Measurements from ENCODE around the gene HPCAL4. TPM values are rescaled to one million over a fixed set of nuclear protein-coding genes. Genes with fewer than 3 reads are reported as not detected.

The HPCAL4 gene
- total RNA-seq, 2 donors from 2014 or later, result not detected

DNA sequence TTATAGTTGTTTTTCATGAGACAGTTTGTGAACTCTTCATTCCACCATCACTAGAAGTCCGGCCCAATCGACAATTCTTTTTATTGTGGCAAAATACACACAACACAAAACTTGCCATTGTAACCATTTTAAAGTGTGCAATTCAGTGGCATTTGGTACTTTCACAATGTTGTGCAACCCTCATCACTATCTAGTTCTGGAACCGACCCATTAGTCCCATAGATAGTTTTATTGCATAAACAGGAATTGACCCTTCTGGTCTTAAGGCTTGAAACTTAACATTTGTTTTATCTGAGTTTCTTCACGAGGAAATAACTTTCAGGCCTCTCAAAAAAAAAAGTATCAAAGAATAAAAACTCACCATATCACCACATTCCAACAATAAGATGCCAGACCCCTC is 38.6 kb upstream of the HPCAL4 start:
- no peaks in the 10 kb centered on the region for H3K36me3 ChIP-seq (ENCODE audit: control insufficient read depth, insufficient read depth, low read length)
- H3K4me1 ChIP-seq (ENCODE audit: control insufficient read depth, insufficient read depth, low read length), result no peaks in the 10 kb centered on the region
- WGBS, 2 experiments (ENCODE audit: insufficient coverage in 1 of 2, insufficient read length in 1 of 2), result 44 to 53% methylated on average over 3 of the region's 4 CpGs
- H3K4me3 ChIP-seq (ENCODE audit: low read length), result no peak overlapping the region
- no peak for DNase-seq
- H3K27ac ChIP-seq (ENCODE audit: low read depth, low read length), result no peak overlapping the region
- TF ChIP-seq, protein P1, sequence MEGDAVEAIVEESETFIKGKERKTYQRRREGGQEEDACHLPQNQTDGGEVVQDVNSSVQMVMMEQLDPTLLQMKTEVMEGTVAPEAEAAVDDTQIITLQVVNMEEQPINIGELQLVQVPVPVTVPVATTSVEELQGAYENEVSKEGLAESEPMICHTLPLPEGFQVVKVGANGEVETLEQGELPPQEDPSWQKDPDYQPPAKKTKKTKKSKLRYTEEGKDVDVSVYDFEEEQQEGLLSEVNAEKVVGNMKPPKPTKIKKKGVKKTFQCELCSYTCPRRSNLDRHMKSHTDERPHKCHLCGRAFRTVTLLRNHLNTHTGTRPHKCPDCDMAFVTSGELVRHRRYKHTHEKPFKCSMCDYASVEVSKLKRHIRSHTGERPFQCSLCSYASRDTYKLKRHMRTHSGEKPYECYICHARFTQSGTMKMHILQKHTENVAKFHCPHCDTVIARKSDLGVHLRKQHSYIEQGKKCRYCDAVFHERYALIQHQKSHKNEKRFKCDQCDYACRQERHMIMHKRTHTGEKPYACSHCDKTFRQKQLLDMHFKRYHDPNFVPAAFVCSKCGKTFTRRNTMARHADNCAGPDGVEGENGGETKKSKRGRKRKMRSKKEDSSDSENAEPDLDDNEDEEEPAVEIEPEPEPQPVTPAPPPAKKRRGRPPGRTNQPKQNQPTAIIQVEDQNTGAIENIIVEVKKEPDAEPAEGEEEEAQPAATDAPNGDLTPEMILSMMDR (conservative IDR thresholded peaks at IDR 0.05), result no peak
- H3K4me1 Mint-ChIP-seq, result no peaks in the 10 kb centered on the region
- H3K27me3 ChIP-seq (ENCODE audit: control insufficient read depth, insufficient read depth, low read length, poor library complexity, severe bottlenecking), result peaks cover 100% of the 10 kb centered on the region
- H3K27ac Mint-ChIP-seq, result no peak overlapping the region
- H3K9ac ChIP-seq (ENCODE audit: extremely low read depth, low read length, poor library complexity, severe bottlenecking), result no peak overlapping the region
- no peaks in the 10 kb centered on the region for H3K9me3 ChIP-seq (ENCODE audit: control insufficient read depth, low read length)
- no peak overlapping the region for H3K4me3 Mint-ChIP-seq
- no peaks in the 10 kb centered on the region for H3K9me3 Mint-ChIP-seq
- H3K36me3 Mint-ChIP-seq (ENCODE audit: low read depth), result no peaks in the 10 kb centered on the region
- peaks cover 100% of the 10 kb centered on the region for H3K27me3 Mint-ChIP-seq (ENCODE audit: insufficient read depth)

DNA sequence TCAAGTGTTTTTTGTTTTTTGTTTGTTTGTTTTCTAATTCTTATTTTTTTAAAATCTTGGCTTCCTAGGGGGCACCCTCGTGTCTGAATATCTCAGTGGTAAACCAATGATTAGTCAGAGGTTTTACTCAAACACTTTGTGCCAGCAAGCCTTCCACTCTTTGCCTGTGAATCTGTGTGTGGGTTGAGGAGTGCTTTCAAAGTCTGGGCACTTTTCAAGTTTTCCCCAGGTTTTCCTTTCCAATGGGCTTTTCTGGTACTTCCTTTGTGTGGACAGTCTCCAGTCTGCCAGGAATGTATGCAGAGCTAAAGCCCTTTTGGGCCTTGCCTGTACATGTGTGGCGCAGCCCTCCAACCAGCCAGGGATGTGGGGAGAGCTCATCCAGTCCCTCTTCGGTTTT is 37.8 kb upstream of the HPCAL4 start:
- Histone ChIP-seq H3K4me1 (ENCODE audit: control insufficient read depth, insufficient read depth, low read length) (no peaks in the 10 kb centered on the region), H3K9ac (ENCODE audit: extremely low read depth, low read length, poor library complexity, severe bottlenecking) (no peak overlapping the region), H3K27ac (ENCODE audit: low read depth, low read length) (no peak overlapping the region), H3K4me3 (ENCODE audit: low read length) (no peak overlapping the region), H3K27me3 (ENCODE audit: control insufficient read depth, insufficient read depth, low read length, poor library complexity, severe bottlenecking) (peaks cover 100% of the 10 kb centered on the region), H3K36me3 (ENCODE audit: control insufficient read depth, insufficient read depth, low read length) (no peaks in the 10 kb centered on the region), H3K9me3 (ENCODE audit: control insufficient read depth, low read length) (no peaks in the 10 kb centered on the region)
- no peaks in the 10 kb centered on the region for H3K9me3 Mint-ChIP-seq
- H3K36me3 Mint-ChIP-seq (ENCODE audit: low read depth), result no peaks in the 10 kb centered on the region
- H3K27ac Mint-ChIP-seq, result no peak overlapping the region
- peaks cover 100% of the 10 kb centered on the region for H3K27me3 Mint-ChIP-seq (ENCODE audit: insufficient read depth)
- H3K4me1 Mint-ChIP-seq, result no peaks in the 10 kb centered on the region
- WGBS, 2 experiments (ENCODE audit: insufficient coverage in 1 of 2, insufficient read length in 1 of 2), result 59 to 71% methylated on average over 2 to 3 of the region's 3 CpGs
- no peak for DNase-seq
- TF ChIP-seq, protein P1 (conservative IDR thresholded peaks at IDR 0.05), result no peak
- H3K4me3 Mint-ChIP-seq, result no peak overlapping the region

DNA sequence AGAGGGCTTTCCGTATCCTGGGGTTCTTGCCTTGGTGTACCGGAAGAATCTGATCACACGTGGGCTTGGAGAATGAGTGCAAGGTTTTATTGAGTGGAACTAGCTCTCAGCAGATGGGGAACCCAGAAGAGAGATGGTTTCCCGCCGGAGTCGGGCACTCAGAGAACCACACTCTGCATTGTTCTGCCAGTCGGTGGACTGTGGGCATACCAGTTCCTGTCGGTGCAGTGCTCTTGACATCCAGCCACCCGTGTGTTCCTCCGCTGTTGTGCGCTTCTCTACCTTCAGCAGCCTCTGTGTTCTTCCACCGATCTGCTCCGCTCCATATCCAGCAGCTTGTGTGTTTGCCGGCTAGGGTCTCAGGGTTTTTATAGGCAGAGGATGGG is 36.7 kb upstream of the HPCAL4 start:
- Histone ChIP-seq H3K36me3 (ENCODE audit: control insufficient read depth, insufficient read depth, low read length) (no peaks in the 10 kb centered on the region), H3K27me3 (ENCODE audit: control insufficient read depth, insufficient read depth, low read length, poor library complexity, severe bottlenecking) (peaks cover 99% of the 10 kb centered on the region), H3K27ac (ENCODE audit: low read depth, low read length) (no peak overlapping the region), H3K4me3 (ENCODE audit: low read length) (no peak overlapping the region), H3K9me3 (ENCODE audit: control insufficient read depth, low read length) (no peaks in the 10 kb centered on the region), H3K4me1 (ENCODE audit: control insufficient read depth, insufficient read depth, low read length) (no peaks in the 10 kb centered on the region), H3K9ac (ENCODE audit: extremely low read depth, low read length, poor library complexity, severe bottlenecking) (no peak overlapping the region)
- Mint-ChIP-seq H3K4me3 (no peak overlapping the region), H3K27ac (no peak overlapping the region), H3K27me3 (ENCODE audit: insufficient read depth) (peaks cover 97% of the 10 kb centered on the region), H3K36me3 (ENCODE audit: low read depth) (no peaks in the 10 kb centered on the region), H3K4me1 (no peaks in the 10 kb centered on the region), H3K9me3 (no peaks in the 10 kb centered on the region)
- DNase-seq, result no peak
- TF ChIP-seq, protein P1 (conservative IDR thresholded peaks at IDR 0.05), result no peak
- 61 to 73% methylated on average over 7 to 14 of the region's 14 CpGs for WGBS, 2 experiments (ENCODE audit: insufficient coverage in 1 of 2, insufficient read length in 1 of 2)
